GM19438 (cell line): ENCODE measurements around the gene EDEM3.
A peak's percentile ranks its signal among the peaks of the same experiment; 100 is the strongest.
"Not testable (repeated sequence)": the region's sequence is repeated elsewhere in the genome, so short reads cannot be mapped to it uniquely, and the experiment has no call there.

Experiments used
- ATAC-seq: cut with Tn5 transposase; IDR thresholded peaks from one replicate; pipeline ENCODE4 v1.9.1; 2021; ENCODE audit warnings: low read depth; ENCODE audit not compliant: unreplicated experiment

EDEM3 gene

GRCh38 chr1:184740344-184740743 is 14.3 kb downstream of the EDEM3 start:
- no peak for ATAC-seq

GRCh38 chr1:184739796-184740195 is 14.9 kb downstream of the EDEM3 start:
- no peak for ATAC-seq

- ATAC-seq, result no peak
These were observed 15.6 kb downstream of the EDEM3 start for GRCh38 chr1:184739070-184739469.

- no peak for ATAC-seq
These were observed 19.7 kb downstream of the EDEM3 start for GRCh38 chr1:184734980-184735379.

GRCh38 chr1:184724843-184725242 is 29.8 kb downstream of the EDEM3 start:
- ATAC-seq, result no peak

GRCh38 chr1:184716158-184716557 is 38.5 kb downstream of the EDEM3 start:
- no peak for ATAC-seq

- ATAC-seq, result no peak
These were observed 45.2 kb downstream of the EDEM3 start for GRCh38 chr1:184709418-184709817.

- no peak for ATAC-seq
These were observed 46.5 kb downstream of the EDEM3 start for GRCh38 chr1:184708084-184708676.

GRCh38 chr1:184705271-184705670 is 49.4 kb downstream of the EDEM3 start:
- ATAC-seq, result no peak

- no peak for ATAC-seq
These were observed 52.8 kb downstream of the EDEM3 start for GRCh38 chr1:184701816-184702215.

GRCh38 chr1:184698969-184699368 is 55.7 kb downstream of the EDEM3 start:
- ATAC-seq, result no peak

- ATAC-seq, result no peak
These were observed 56.6 kb downstream of the EDEM3 start for GRCh38 chr1:184698016-184698415.

- ATAC-seq, result no peak
These were observed 58.3 kb downstream of the EDEM3 start for GRCh38 chr1:184696403-184696802.

- ATAC-seq, result no peak
These were observed 59.6 kb downstream of the EDEM3 start for GRCh38 chr1:184695023-184695422.

GRCh38 chr1:184693011-184693410 is 61.6 kb downstream of the EDEM3 start:
- no peak for ATAC-seq

GRCh38 chr1:184691719-184692324 is 62.8 kb downstream of the EDEM3 start:
- no peak for ATAC-seq

- no peak for ATAC-seq
These were observed 68.1 kb downstream of the EDEM3 start for GRCh38 chr1:184686540-184686939.

GRCh38 chr1:184685116-184685515 is 69.5 kb downstream of the EDEM3 start:
- ATAC-seq, result peak; percentile 71

GRCh38 chr1:184684285-184685074 is 70.2 kb downstream of the EDEM3 start:
- ATAC-seq, result no peak

GRCh38 chr1:184682956-184683355 is 71.7 kb downstream of the EDEM3 start:
- no peak for ATAC-seq

- not testable (repeated sequence) for ATAC-seq
These were observed 73.9 kb downstream of the EDEM3 start for GRCh38 chr1:184680611-184681225.
